ENCODE results near the gene PDCD11. TPM values are rescaled to one million over a fixed set of nuclear protein-coding genes. Genes with fewer than 3 reads are reported as not detected.
"Not testable (repeated sequence)": the region's sequence is repeated elsewhere in the genome, so short reads cannot be mapped to it uniquely, and the experiment has no call there.

The PDCD11 gene
- total and polyA plus RNA-seq, 3 experiments from 2014 or later = 16.4 to 91.3 (median 88.5) TPM

DNA sequence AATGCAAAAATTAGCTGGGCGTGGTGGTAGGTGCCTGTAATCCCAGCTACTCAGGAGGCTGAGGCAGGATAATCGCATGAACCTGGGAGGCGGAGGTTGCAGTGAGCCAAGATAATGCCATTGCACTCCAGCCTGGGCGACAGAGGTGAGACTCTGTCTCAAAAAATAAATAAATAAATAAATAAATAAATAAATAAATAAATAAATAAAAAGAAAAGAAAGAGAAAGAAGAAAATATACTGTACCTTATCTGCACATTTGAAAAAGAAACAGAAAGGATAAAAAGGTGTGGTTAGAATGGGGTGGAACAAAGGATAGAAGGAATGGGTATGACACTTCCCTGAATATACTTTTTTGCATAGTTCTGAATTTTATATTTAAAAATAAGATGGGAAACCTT lies 36.9 kb upstream of the PDCD11 start:
- POLR2A ChIA-PET; DNase-seq; H3K27me3 ChIP-seq (ENCODE audit: insufficient read depth, low read length, poor library complexity, severe bottlenecking); H3K27ac Mint-ChIP-seq; H3K4me1 Mint-ChIP-seq; H3K27ac ChIP-seq (ENCODE audit: low read depth, low read length); H3K4me3 ChIP-seq (ENCODE audit: low read length); H3K4me1 ChIP-seq (ENCODE audit: insufficient read depth, low read length); H3K27me3 Mint-ChIP-seq; H3K36me3 Mint-ChIP-seq; CTCF ChIA-PET; H3K9me3 ChIP-seq (ENCODE audit: low read length); H3K36me3 ChIP-seq (ENCODE audit: insufficient read depth, low read length); H3K9me3 Mint-ChIP-seq; H3K4me3 Mint-ChIP-seq: not testable (repeated sequence)

DNA sequence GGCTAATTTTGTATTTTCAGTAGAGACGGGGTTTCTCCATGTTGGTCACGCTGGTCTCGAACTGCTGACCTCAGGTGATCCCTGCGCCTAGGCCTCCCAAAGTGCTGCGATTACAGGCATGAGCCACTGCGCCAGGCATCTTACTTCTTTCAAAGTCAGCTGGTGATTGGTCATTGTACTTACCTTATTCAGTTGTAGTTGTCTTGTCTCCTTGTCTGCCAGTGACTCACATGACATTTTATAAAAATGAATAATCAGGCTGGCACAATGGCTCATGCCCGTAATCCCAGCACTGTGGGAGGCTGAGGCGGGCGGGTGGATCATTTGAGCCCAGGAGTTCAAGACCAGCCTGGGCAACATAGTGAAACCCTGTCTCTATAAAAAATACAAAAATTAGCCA lies 35.6 kb upstream of the PDCD11 start:
- H3K27me3 ChIP-seq (ENCODE audit: insufficient read depth, low read length, poor library complexity, severe bottlenecking); H3K36me3 Mint-ChIP-seq; H3K4me1 ChIP-seq (ENCODE audit: insufficient read depth, low read length); POLR2A ChIA-PET; H3K36me3 ChIP-seq (ENCODE audit: insufficient read depth, low read length); H3K4me3 ChIP-seq (ENCODE audit: low read length); DNase-seq; H3K9me3 Mint-ChIP-seq; H3K4me3 Mint-ChIP-seq; H3K27ac ChIP-seq (ENCODE audit: low read depth, low read length); H3K4me1 Mint-ChIP-seq; H3K27me3 Mint-ChIP-seq; H3K27ac Mint-ChIP-seq; H3K9me3 ChIP-seq (ENCODE audit: low read length): not testable (repeated sequence)
- CTCF ChIA-PET = interaction anchor here (1.2 kb wide), 1 partner anchor 10 kb away, joined by 3 read pairs; the partner anchor contains the start of gene PCGF6

DNA sequence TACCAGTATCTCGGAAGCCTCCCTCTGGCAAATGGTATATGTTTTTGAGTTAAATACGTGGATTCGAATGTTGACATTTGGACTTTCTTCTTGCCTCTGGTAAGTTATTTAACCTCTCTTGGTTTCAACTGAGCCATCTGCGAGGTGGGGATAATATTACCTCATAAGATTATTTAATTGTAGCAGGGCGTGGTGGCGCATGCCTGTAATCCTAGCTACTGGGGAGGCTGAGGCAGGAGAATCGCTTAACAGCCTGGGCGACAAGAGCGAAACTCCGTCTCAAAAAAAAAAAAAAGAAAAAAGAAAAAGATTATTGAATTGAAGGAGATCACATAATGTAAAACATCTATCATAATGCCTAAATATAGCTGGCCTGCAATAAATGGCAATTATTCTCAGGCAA lies 29.0 kb upstream of the PDCD11 start:
- no peaks in the 10 kb centered on the region for H3K9me3 Mint-ChIP-seq

DNA sequence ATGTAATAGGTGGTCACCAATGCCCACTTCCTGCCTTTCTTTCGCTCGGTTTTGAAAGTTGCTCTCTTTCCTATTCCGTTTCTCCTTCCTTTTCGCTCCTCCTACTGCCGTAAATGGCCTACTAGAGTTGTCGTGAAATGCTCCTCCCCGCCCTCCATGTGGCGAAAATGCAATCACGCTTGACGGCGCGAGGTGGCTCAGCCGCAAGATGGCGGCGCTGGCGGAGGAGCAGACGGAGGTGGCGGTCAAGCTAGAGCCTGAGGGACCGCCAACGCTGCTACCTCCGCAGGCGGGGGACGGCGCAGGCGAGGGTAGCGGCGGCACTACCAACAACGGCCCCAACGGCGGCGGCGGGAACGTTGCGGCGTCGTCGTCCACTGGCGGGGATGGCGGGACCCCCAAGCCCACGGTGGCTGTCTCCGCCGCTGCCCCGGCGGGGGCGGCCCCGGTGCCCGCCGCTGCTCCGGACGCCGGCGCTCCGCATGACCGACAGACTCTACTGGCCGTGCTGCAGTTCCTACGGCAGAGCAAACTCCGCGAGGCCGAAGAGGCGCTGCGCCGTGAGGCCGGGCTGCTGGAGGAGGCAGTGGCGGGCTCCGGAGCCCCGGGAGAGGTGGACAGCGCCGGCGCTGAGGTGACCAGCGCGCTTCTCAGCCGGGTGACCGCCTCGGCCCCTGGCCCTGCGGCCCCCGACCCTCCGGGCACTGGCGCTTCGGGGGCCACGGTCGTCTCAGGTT lies 28.5 kb upstream of the PDCD11 start, which contains the start of gene TAF5:
Gene TAF5, plus strand, starts transcription at position 195 of the 737 bp plus-strand sequence. Its CDS starts 14 bp downstream, at position 209.
- ChIA-PET CTCF (interaction anchor here (0.5 to 0.9 kb wide), 3 partner anchors 16 to 173 kb away, joined by 3 to 4 read pairs (median 3); no protein-coding TSS in a partner anchor), POLR2A (interaction anchor here (0.5 to 2.2 kb wide), 10 partner anchors 11 to 1284 kb away, joined by 3 to 21 read pairs (median 4); partner anchors contain the start of gene PCGF6)
- peak within 1 kb of the TSS; percentile 55 for H3K27ac ChIP-seq (ENCODE audit: low read depth, low read length)
- Mint-ChIP-seq H3K27ac (peak within 1 kb of the TSS; percentile 77 to 96 (median 94)), H3K4me1 (peaks cover 19 to 30% (median 28%) of the 10 kb centered on the region in 3 donors), H3K27me3 (no peaks in the 10 kb centered on the region), H3K36me3 (peaks cover 0 to 12% (median 0%) of the 10 kb centered on the region in 3 donors), H3K4me3 (peak within 1 kb of the TSS; percentile 91 to 99 (median 95)), H3K9me3 (no peaks in the 10 kb centered on the region)
- no peaks in the 10 kb centered on the region for H3K27me3 ChIP-seq (ENCODE audit: insufficient read depth, low read length, poor library complexity, severe bottlenecking)
- H3K9me3 ChIP-seq (ENCODE audit: low read length) = no peaks in the 10 kb centered on the region
- H3K4me3 ChIP-seq (ENCODE audit: low read length) = peak within 1 kb of the TSS; percentile 70
- H3K4me1 ChIP-seq (ENCODE audit: insufficient read depth, low read length) = peaks cover 14% of the 10 kb centered on the region
- H3K36me3 ChIP-seq (ENCODE audit: insufficient read depth, low read length) = no peaks in the 10 kb centered on the region
- peak; percentile 79 to 93 (median 90) for DNase-seq

More for the DNA sequence above, 29.0 kb upstream of the PDCD11 start:
- Mint-ChIP-seq H3K36me3 (peaks cover 0 to 12% (median 0%) of the 10 kb centered on the region in 3 donors), H3K4me3 (peak overlapping the region; percentile 90 to 99 (median 95)), H3K27me3 (no peaks in the 10 kb centered on the region), H3K27ac (peak overlapping the region; percentile 48 to 96 (median 91)), H3K4me1 (peaks cover 19 to 30% (median 28%) of the 10 kb centered on the region in 3 donors)
- no peaks in the 10 kb centered on the region for H3K36me3 ChIP-seq (ENCODE audit: insufficient read depth, low read length)
- no peaks in the 10 kb centered on the region for H3K27me3 ChIP-seq (ENCODE audit: insufficient read depth, low read length, poor library complexity, severe bottlenecking)
- H3K4me1 ChIP-seq (ENCODE audit: insufficient read depth, low read length) = peaks cover 14% of the 10 kb centered on the region
- CTCF ChIA-PET = interaction anchor here (0.8 to 0.9 kb wide), 2 partner anchors 16 to 34 kb away, joined by 3 to 4 read pairs; no protein-coding TSS in a partner anchor
- no peaks in the 10 kb centered on the region for H3K9me3 ChIP-seq (ENCODE audit: low read length)
- POLR2A ChIA-PET = interaction anchor here (0.5 to 2.2 kb wide), 7 partner anchors 10 to 1283 kb away, joined by 3 to 21 read pairs (median 4); partner anchors contain the start of gene PCGF6
- peak overlapping the region; percentile 70 for H3K4me3 ChIP-seq (ENCODE audit: low read length)
- DNase-seq = no peak
- H3K27ac ChIP-seq (ENCODE audit: low read depth, low read length) = peak overlapping the region; percentile 55

DNA sequence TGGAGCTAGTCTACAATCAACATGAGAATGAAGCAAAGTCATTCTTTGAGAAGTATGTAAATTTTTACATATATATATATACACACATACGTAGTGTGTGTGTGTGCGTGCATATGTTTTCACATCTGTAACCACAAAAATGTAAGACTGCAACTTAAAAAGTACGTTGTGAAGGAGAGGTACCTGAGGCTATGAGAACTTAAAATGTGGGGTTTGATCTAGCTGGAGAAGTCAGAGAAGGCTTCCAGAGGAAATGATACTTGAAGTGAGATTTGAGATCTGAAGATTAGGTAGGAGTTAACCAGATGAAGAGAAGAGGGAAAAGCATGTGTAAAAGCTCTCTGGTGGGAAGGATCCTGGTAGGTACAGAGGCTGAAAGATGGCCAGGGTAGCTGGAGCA lies 22.9 kb upstream of the PDCD11 start:
- Mint-ChIP-seq H3K4me1 (peaks cover 14 to 30% (median 18%) of the 10 kb centered on the region in 3 donors), H3K36me3 (peaks cover 0 to 50% (median 18%) of the 10 kb centered on the region in 3 donors), H3K27me3 (no peaks in the 10 kb centered on the region), H3K27ac (peak overlapping the region in 4 of 8 donors; percentile 0 to 83 (median 38)), H3K9me3 (no peaks in the 10 kb centered on the region), H3K4me3 (no peak overlapping the region)
- Histone ChIP-seq H3K4me1 (ENCODE audit: insufficient read depth, low read length) (peaks cover 17% of the 10 kb centered on the region), H3K27ac (ENCODE audit: low read depth, low read length) (no peak overlapping the region), H3K27me3 (ENCODE audit: insufficient read depth, low read length, poor library complexity, severe bottlenecking) (no peaks in the 10 kb centered on the region), H3K36me3 (ENCODE audit: insufficient read depth, low read length) (peaks cover 4% of the 10 kb centered on the region), H3K4me3 (ENCODE audit: low read length) (no peak overlapping the region), H3K9me3 (ENCODE audit: low read length) (no peaks in the 10 kb centered on the region)
- DNase-seq = no peak
- POLR2A ChIA-PET = no interaction called here
- CTCF ChIA-PET = no interaction called here

DNA sequence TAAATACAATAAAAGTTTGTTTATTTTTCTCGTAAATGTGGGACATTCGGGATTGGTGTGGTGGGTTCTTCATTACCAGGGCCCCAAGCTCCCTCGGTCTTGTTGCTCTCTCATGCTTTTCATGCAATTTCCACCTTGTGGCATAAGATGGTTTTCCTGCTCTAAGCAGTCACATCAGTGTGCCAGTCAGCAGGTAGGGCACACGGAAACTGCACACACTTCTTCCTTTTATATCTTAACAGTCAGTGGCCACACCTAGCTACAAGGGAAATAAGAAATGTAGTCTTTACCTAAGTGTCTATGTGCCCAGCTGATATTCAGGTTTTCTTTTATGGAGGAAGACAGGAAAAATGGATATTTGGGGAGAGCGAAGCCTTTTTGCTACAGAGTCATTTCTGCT lies 22.2 kb upstream of the PDCD11 start:
- Mint-ChIP-seq H3K4me1 (peaks cover 13 to 23% (median 16%) of the 10 kb centered on the region in 3 donors), H3K36me3 (peaks cover 0 to 54% (median 18%) of the 10 kb centered on the region in 3 donors), H3K9me3 (no peaks in the 10 kb centered on the region), H3K4me3 (no peak overlapping the region), H3K27me3 (no peaks in the 10 kb centered on the region), H3K27ac (peak overlapping the region in 1 of 8 donors; percentile 67)
- H3K4me1 ChIP-seq (ENCODE audit: insufficient read depth, low read length) = peaks cover 13% of the 10 kb centered on the region
- H3K27ac ChIP-seq (ENCODE audit: low read depth, low read length) = no peak overlapping the region
- POLR2A ChIA-PET = no interaction called here
- no peaks in the 10 kb centered on the region for H3K27me3 ChIP-seq (ENCODE audit: insufficient read depth, low read length, poor library complexity, severe bottlenecking)
- H3K36me3 ChIP-seq (ENCODE audit: insufficient read depth, low read length) = peaks cover 4% of the 10 kb centered on the region
- DNase-seq = no peak
- CTCF ChIA-PET = no interaction called here
- H3K4me3 ChIP-seq (ENCODE audit: low read length) = no peak overlapping the region
- no peaks in the 10 kb centered on the region for H3K9me3 ChIP-seq (ENCODE audit: low read length)

DNA sequence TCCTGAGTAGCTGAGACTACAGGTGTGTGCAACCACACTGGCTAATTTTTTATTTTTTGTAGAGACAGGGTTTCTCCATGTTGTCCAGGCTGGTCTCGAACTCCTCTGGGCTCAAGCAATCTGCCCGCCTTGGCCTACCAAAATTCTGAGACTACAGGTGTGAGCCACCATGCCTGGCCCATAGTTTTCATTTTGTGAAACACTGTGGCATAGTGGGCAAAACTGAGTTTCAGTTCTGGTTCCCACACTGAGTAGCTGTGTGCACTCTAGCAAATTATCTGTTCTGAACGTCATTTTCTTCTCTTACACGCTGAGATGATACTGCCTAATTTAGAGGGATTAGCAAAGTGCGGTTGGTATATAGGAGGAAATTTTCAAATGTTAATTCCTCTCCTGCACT lies 13.7 kb upstream of the PDCD11 start:
- peaks cover 0 to 68% (median 17%) of the 10 kb centered on the region in 3 donors for H3K36me3 Mint-ChIP-seq
- Histone ChIP-seq H3K4me3 (ENCODE audit: low read length) (no peak overlapping the region), H3K36me3 (ENCODE audit: insufficient read depth, low read length) (peaks cover 9% of the 10 kb centered on the region), H3K27me3 (ENCODE audit: insufficient read depth, low read length, poor library complexity, severe bottlenecking) (no peaks in the 10 kb centered on the region), H3K9me3 (ENCODE audit: low read length) (no peaks in the 10 kb centered on the region), H3K4me1 (ENCODE audit: insufficient read depth, low read length) (no peaks in the 10 kb centered on the region), H3K27ac (ENCODE audit: low read depth, low read length) (no peak overlapping the region)
- ChIA-PET POLR2A (no interaction called here), CTCF (interaction anchor here (1.7 kb wide), 1 partner anchor 33 kb away, joined by 4 read pairs; no protein-coding TSS in a partner anchor)
- H3K27ac Mint-ChIP-seq = peak overlapping the region in 2 of 8 donors; percentile 40 to 94
- no peaks in the 10 kb centered on the region for H3K4me1 Mint-ChIP-seq
- H3K9me3 Mint-ChIP-seq = no peaks in the 10 kb centered on the region
- no peak overlapping the region for H3K4me3 Mint-ChIP-seq
- no peak for DNase-seq
- no peaks in the 10 kb centered on the region for H3K27me3 Mint-ChIP-seq

DNA sequence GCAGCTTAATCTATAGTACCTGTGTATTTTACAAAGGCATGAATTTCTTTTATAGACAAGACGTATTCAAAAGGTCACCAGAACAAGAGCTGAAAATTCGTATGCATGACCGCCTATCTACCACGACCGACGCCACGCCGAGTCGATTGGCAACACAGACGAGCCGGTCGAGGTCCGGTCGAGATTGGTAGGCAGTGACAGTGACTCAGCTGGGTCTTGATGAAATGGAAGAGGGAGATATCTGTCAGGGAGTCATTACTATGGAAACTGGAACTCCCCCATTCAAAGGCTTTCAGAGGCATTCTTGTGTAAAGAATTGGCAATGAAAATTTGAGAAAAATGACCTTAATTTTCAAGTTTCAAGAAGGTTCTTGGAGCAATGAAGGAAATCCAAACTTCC lies 2.2 kb upstream of the PDCD11 start:
- H3K9me3 ChIP-seq (ENCODE audit: low read length) = no peaks in the 10 kb centered on the region
- H3K27ac Mint-ChIP-seq = peak overlapping the region in 4 of 8 donors; percentile 45 to 83 (median 66)
- no peak overlapping the region for H3K4me3 ChIP-seq (ENCODE audit: low read length)
- CTCF ChIA-PET = interaction anchor here (1.4 kb wide), 1 partner anchor 91 kb away, joined by 3 read pairs; no protein-coding TSS in a partner anchor
- H3K27ac ChIP-seq (ENCODE audit: low read depth, low read length) = no peak overlapping the region
- H3K4me1 ChIP-seq (ENCODE audit: insufficient read depth, low read length) = peaks cover 43% of the 10 kb centered on the region
- peaks cover 53 to 59% (median 58%) of the 10 kb centered on the region in 3 donors for H3K4me1 Mint-ChIP-seq
- H3K4me3 Mint-ChIP-seq = peak overlapping the region; percentile 60 to 99 (median 97)
- no peaks in the 10 kb centered on the region for H3K27me3 ChIP-seq (ENCODE audit: insufficient read depth, low read length, poor library complexity, severe bottlenecking)
- no peaks in the 10 kb centered on the region for H3K27me3 Mint-ChIP-seq
- no peak for DNase-seq
- H3K36me3 ChIP-seq (ENCODE audit: insufficient read depth, low read length) = peaks cover 8% of the 10 kb centered on the region
- POLR2A ChIA-PET = interaction anchor here (0.6 kb wide), 1 partner anchor 26 kb away, joined by 8 read pairs; no protein-coding TSS in a partner anchor
- H3K9me3 Mint-ChIP-seq = no peaks in the 10 kb centered on the region
- peaks cover 0 to 64% (median 1%) of the 10 kb centered on the region in 3 donors for H3K36me3 Mint-ChIP-seq
